Thymus (tissue), 11 donors: Measurements from ENCODE around the gene C1QTNF8. TPM values are rescaled to one million over a fixed set of nuclear protein-coding genes. Genes with fewer than 3 reads are reported as not detected.

ENCODE experiments used
- DNase-seq, 9 donors: peaks; one replicate each; pipeline ENCODE4 v3.0.0-alpha.2; 2013; ENCODE audit warnings: low spot score in 9 of 9, low read depth in 6 of 9, missing footprints in 1 of 9
- H3K27ac ChIP-seq, 2 donors: one replicate each; pipeline ENCODE4 v1.5.1; 2013; ENCODE audit warnings: control low read depth in 1 of 2, low read depth in 1 of 2, low read length in 1 of 2, mild to moderate bottlenecking in 1 of 2, moderate library complexity in 1 of 2
- H3K27me3 ChIP-seq, 2 donors: one replicate each; pipeline ENCODE4 v1.5.1; 2013; ENCODE audit warnings: low read length in 1 of 2; ENCODE audit not compliant: control insufficient read depth in 2 of 2, insufficient read depth in 1 of 2
- H3K36me3 ChIP-seq, 2 donors: one replicate each; pipeline ENCODE4 v1.5.1; 2013; ENCODE audit warnings: low read length in 1 of 2, mild to moderate bottlenecking in 1 of 2, moderate library complexity in 1 of 2; ENCODE audit not compliant: control insufficient read depth in 2 of 2, insufficient read depth in 2 of 2
- H3K4me1 ChIP-seq, 2 donors: one replicate each; pipeline ENCODE4 v1.5.1; 2013; ENCODE audit warnings: low read length in 2 of 2; ENCODE audit not compliant: control insufficient read depth in 2 of 2, insufficient read depth in 2 of 2
- H3K4me3 ChIP-seq, 2 donors: one replicate each; pipeline ENCODE4 v1.5.1; 2013; ENCODE audit warnings: low read length in 2 of 2, control low read depth in 1 of 2, mild to moderate bottlenecking in 1 of 2
- H3K9me3 ChIP-seq, 2 donors: one replicate each; pipeline ENCODE4 v1.5.1; 2013; ENCODE audit warnings: low read length in 1 of 2, mild to moderate bottlenecking in 1 of 2; ENCODE audit not compliant: control insufficient read depth in 2 of 2, insufficient read depth in 1 of 2
- WGBS: extraction: QIAGEN DNeasy Blood & Tissue Kit; methylation state at CpG from one replicate; pipeline ENCODE4 v1.1.7; 2013; 5-methylcytosine and 5-hydroxymethylcytosine counted together
- polyA plus RNA-seq: library from polyadenylated mRNA; stranded (reverse); fragments of 200-250 nt; gene quantifications from one replicate; pipeline ENCODE4 v1.2.3, GENCODE V29; 2013
- total RNA-seq: library from RNA; stranded (reverse); fragments of 120-200 nt; gene quantifications from one replicate; pipeline ENCODE4 v1.2.4, GENCODE V29; 2013
- donor health status: healthy.

C1QTNF8 gene
- total and polyA plus RNA-seq, 2 donors = 0.05 TPM; not detected in 1

- 84% methylated on average over 21 of the region's 21 CpGs for WGBS
- Histone ChIP-seq H3K27me3 (peaks cover 8 to 47% of the 10 kb centered on the region in 2 donors), H3K4me3 (no peak overlapping the region), H3K27ac (no peak overlapping the region), H3K9me3 (peaks cover 1 to 3% of the 10 kb centered on the region in 2 donors), H3K36me3 (no peaks in the 10 kb centered on the region), H3K4me1 (no peaks in the 10 kb centered on the region)
- DNase-seq = no peak
Measured at GRCh38 chr16:1063728-1064127, 32.3 kb downstream of the C1QTNF8 start.

- Histone ChIP-seq H3K27me3 (peaks cover 8 to 45% of the 10 kb centered on the region in 2 donors), H3K9me3 (peaks cover 1 to 9% of the 10 kb centered on the region in 2 donors), H3K4me3 (no peak overlapping the region), H3K36me3 (no peaks in the 10 kb centered on the region), H3K4me1 (no peaks in the 10 kb centered on the region), H3K27ac (no peak overlapping the region)
- WGBS = 78% methylated on average over 20 of the region's 20 CpGs
- no peak for DNase-seq
Measured at GRCh38 chr16:1062895-1063294, 33.1 kb downstream of the C1QTNF8 start.

- H3K27ac ChIP-seq = no peak overlapping the region
- peaks cover 8 to 45% of the 10 kb centered on the region in 2 donors for H3K27me3 ChIP-seq
- 91% methylated on average over 43 of the region's 43 CpGs for WGBS
- no peaks in the 10 kb centered on the region for H3K4me1 ChIP-seq
- peaks cover 0 to 18% of the 10 kb centered on the region in 2 donors for H3K9me3 ChIP-seq
- no peak overlapping the region for H3K4me3 ChIP-seq
- DNase-seq = no peak
- H3K36me3 ChIP-seq = no peaks in the 10 kb centered on the region
Measured at GRCh38 chr16:1061769-1062505, 34.1 kb downstream of the C1QTNF8 start.

GRCh38 chr16:1060416-1061340, 35.4 kb downstream of the C1QTNF8 start:
- 90% methylated on average over 42 of the region's 42 CpGs for WGBS
- H3K27ac ChIP-seq = no peak overlapping the region
- H3K4me3 ChIP-seq = no peak overlapping the region
- DNase-seq = no peak
- H3K27me3 ChIP-seq = peaks cover 4 to 32% of the 10 kb centered on the region in 2 donors
- H3K9me3 ChIP-seq = peaks cover 0 to 18% of the 10 kb centered on the region in 2 donors
- H3K4me1 ChIP-seq = no peaks in the 10 kb centered on the region
- no peaks in the 10 kb centered on the region for H3K36me3 ChIP-seq

- DNase-seq = no peak
- Histone ChIP-seq H3K27ac (no peak overlapping the region), H3K4me3 (no peak overlapping the region), H3K4me1 (no peaks in the 10 kb centered on the region), H3K9me3 (peaks cover 0 to 18% of the 10 kb centered on the region in 2 donors), H3K27me3 (peaks cover 0 to 21% of the 10 kb centered on the region in 2 donors), H3K36me3 (no peaks in the 10 kb centered on the region)
- WGBS = 93% methylated on average over 3 of the region's 3 CpGs
Measured at GRCh38 chr16:1059310-1059709, 36.7 kb downstream of the C1QTNF8 start.

GRCh38 chr16:1058216-1058615, 37.8 kb downstream of the C1QTNF8 start:
- Histone ChIP-seq H3K27me3 (peaks cover 0 to 15% of the 10 kb centered on the region in 2 donors), H3K36me3 (no peaks in the 10 kb centered on the region), H3K4me1 (no peaks in the 10 kb centered on the region), H3K4me3 (no peak overlapping the region), H3K9me3 (peaks cover 0 to 18% of the 10 kb centered on the region in 2 donors), H3K27ac (no peak overlapping the region)
- DNase-seq = no peak
- 34% methylated on average over 14 of the region's 14 CpGs for WGBS

GRCh38 chr16:1057252-1057932, 38.7 kb downstream of the C1QTNF8 start:
- whole genome bisulfite sequencing = 29% methylated on average over 33 of the region's 33 CpGs
- Histone ChIP-seq H3K4me3 (no peak overlapping the region), H3K27me3 (peaks cover 0 to 15% of the 10 kb centered on the region in 2 donors), H3K9me3 (peaks cover 0 to 18% of the 10 kb centered on the region in 2 donors), H3K27ac (no peak overlapping the region), H3K4me1 (no peaks in the 10 kb centered on the region), H3K36me3 (no peaks in the 10 kb centered on the region)
- peak in 3 of 9 donors; percentile 3 to 27 (median 24) for DNase-seq

- Histone ChIP-seq H3K4me1 (no peaks in the 10 kb centered on the region), H3K27me3 (peaks cover 0 to 15% of the 10 kb centered on the region in 2 donors), H3K9me3 (peaks cover 0 to 18% of the 10 kb centered on the region in 2 donors), H3K27ac (no peak overlapping the region), H3K36me3 (no peaks in the 10 kb centered on the region), H3K4me3 (no peak overlapping the region)
- whole genome bisulfite sequencing = 78% methylated on average over 8 of the region's 8 CpGs
- DNase-seq = no peak
Measured at GRCh38 chr16:1056196-1056595, 39.8 kb downstream of the C1QTNF8 start.
